ENCODE data around the gene OTOR. TPM values are rescaled to one million over a fixed set of nuclear protein-coding genes. Genes with fewer than 3 reads are reported as not detected.

The OTOR gene
- total and polyA plus RNA-seq, 12 donors: not detected

GRCh38 chr20:16707674-16708073 is 40.5 kb upstream of the OTOR start:
- no peaks in the 10 kb centered on the region for H3K4me1 ChIP-seq (replicated peaks in 1 of 2)
- no peak overlapping the region for H3K4me3 ChIP-seq
- H3K9me3 ChIP-seq (replicated peaks in 1 of 3): no peaks in the 10 kb centered on the region
- WGBS, 4 donors: 80 to 89% (median 88%) methylated on average over 3 of the region's 3 CpGs
- intact Hi-C loops (cut with DNase I): no loop called here
- DNase-seq: no peak
- no peaks in the 10 kb centered on the region for H3K27me3 ChIP-seq
- no peaks in the 10 kb centered on the region for H3K36me3 ChIP-seq (replicated peaks in 1 of 2)
- no peak overlapping the region for H3K27ac ChIP-seq
- TF ChIP-seq CTCF (IDR thresholded peaks at IDR 0.05) (no peak), POLR2A (IDR thresholded peaks at IDR 0.05) (no peak)

- Histone ChIP-seq H3K4me3 (no peak overlapping the region), H3K9me3 (replicated peaks in 1 of 3) (no peaks in the 10 kb centered on the region), H3K27ac (no peak overlapping the region), H3K36me3 (replicated peaks in 1 of 2) (no peaks in the 10 kb centered on the region), H3K27me3 (no peaks in the 10 kb centered on the region), H3K4me1 (replicated peaks in 1 of 2) (no peaks in the 10 kb centered on the region)
- TF ChIP-seq POLR2A (IDR thresholded peaks at IDR 0.05): no peak
- no peak for TF ChIP-seq CTCF (IDR thresholded peaks at IDR 0.05)
- DNase-seq: no peak
- intact Hi-C loops (cut with DNase I): no loop called here
These were observed 39.6 kb upstream of the OTOR start for GRCh38 chr20:16708602-16709001.

- Histone ChIP-seq H3K9me3 (replicated peaks in 1 of 3) (no peaks in the 10 kb centered on the region), H3K36me3 (replicated peaks in 1 of 2) (no peaks in the 10 kb centered on the region), H3K27ac (no peak overlapping the region), H3K27me3 (no peaks in the 10 kb centered on the region), H3K4me3 (no peak overlapping the region), H3K4me1 (replicated peaks in 1 of 2) (no peaks in the 10 kb centered on the region)
- TF ChIP-seq POLR2A (IDR thresholded peaks at IDR 0.05) (no peak), CTCF (IDR thresholded peaks at IDR 0.05) (no peak)
- intact Hi-C loops (cut with DNase I): no loop called here
- no peak for DNase-seq
These were observed 39.1 kb upstream of the OTOR start for GRCh38 chr20:16709017-16709416.

- intact Hi-C loops (cut with DNase I): no loop called here
- H3K9me3 ChIP-seq (replicated peaks in 1 of 3): no peaks in the 10 kb centered on the region
- WGBS, 4 donors: 85 to 92% (median 89%) methylated on average over 3 of the region's 3 CpGs
These were observed 37.4 kb upstream of the OTOR start for GRCh38 chr20:16710781-16711180.

More at GRCh38 chr20:16710781-16711180, 37.4 kb upstream of the OTOR start:
- H3K4me3 ChIP-seq: no peak overlapping the region
- H3K36me3 ChIP-seq (replicated peaks in 1 of 2): no peaks in the 10 kb centered on the region
- no peak for DNase-seq
- H3K27ac ChIP-seq: no peak overlapping the region
- no peaks in the 10 kb centered on the region for H3K4me1 ChIP-seq (replicated peaks in 1 of 2)
- TF ChIP-seq POLR2A (IDR thresholded peaks at IDR 0.05) (no peak), CTCF (IDR thresholded peaks at IDR 0.05) (no peak)
- no peaks in the 10 kb centered on the region for H3K27me3 ChIP-seq

Data from adrenal gland (tissue), 12 donors.